Measurements from ENCODE around the gene NOPCHAP1. TPM values are rescaled to one million over a fixed set of nuclear protein-coding genes. Genes with fewer than 3 reads are reported as not detected.

Gene NOPCHAP1
- total RNA-seq, 1 experiment from 2014 or later: 49.3 TPM

GRCh38 chr12:104975587-104976343 is 10.4 kb upstream of the NOPCHAP1 start:
- no peak overlapping the region for H3K18ac ChIP-seq (ENCODE audit: insufficient read length, low read depth, low read length)
- no peak overlapping the region for H3K4me3 Mint-ChIP-seq
- no peaks in the 10 kb centered on the region for H3K79me2 ChIP-seq (ENCODE audit: insufficient read depth, low read length)
- H3K79me1 ChIP-seq (ENCODE audit: insufficient read depth, low read depth, low read length, poor library complexity, severe bottlenecking): no peaks in the 10 kb centered on the region
- H3K4me1 ChIP-seq (ENCODE audit: insufficient read depth, low read length): no peaks in the 10 kb centered on the region
- no peak overlapping the region for H3K9ac ChIP-seq (ENCODE audit: extremely low read depth, insufficient read length, low read length)
- no peak overlapping the region for H2BK5ac ChIP-seq (ENCODE audit: insufficient read length, low read length)
- no peaks in the 10 kb centered on the region for H4K20me1 ChIP-seq (ENCODE audit: control insufficient read depth, insufficient read depth, insufficient read length)
- H3K27me3 ChIP-seq (ENCODE audit: insufficient read depth, low read length): no peaks in the 10 kb centered on the region
- no peak for DNase-seq
- no peak overlapping the region for H3K23ac ChIP-seq (ENCODE audit: insufficient read length, low read depth, low read length)
- no peak overlapping the region for H4K91ac ChIP-seq (ENCODE audit: insufficient read length, low read depth, low read length)
- H2BK120ac ChIP-seq (ENCODE audit: low read depth, low read length, poor library complexity, severe bottlenecking): no peak overlapping the region
- H2AFZ ChIP-seq (ENCODE audit: low read length): no peak overlapping the region
- no peaks in the 10 kb centered on the region for H3K9me3 Mint-ChIP-seq
- H3K27ac ChIP-seq (ENCODE audit: insufficient read length, low read depth, low read length): no peak overlapping the region
- H3K9me3 ChIP-seq (ENCODE audit: control insufficient read depth, low read depth, low read length): no peaks in the 10 kb centered on the region
- no peak overlapping the region for H3K4me2 ChIP-seq (ENCODE audit: insufficient read depth, insufficient read length, low read length)
- H4K5ac ChIP-seq (ENCODE audit: insufficient read length, low read depth, low read length): no peak overlapping the region
- peaks cover 1% of the 10 kb centered on the region for H3K27me3 Mint-ChIP-seq (ENCODE audit: low read depth)
- H2BK15ac ChIP-seq (ENCODE audit: low read depth, low read length): no peak overlapping the region
- H3K27ac Mint-ChIP-seq: no peak overlapping the region
- no peak overlapping the region for H2BK12ac ChIP-seq (ENCODE audit: insufficient read length, low read depth, low read length)
- no peak overlapping the region for H3K4ac ChIP-seq (ENCODE audit: low read depth, low read length)
- no peak overlapping the region for H4K8ac ChIP-seq (replicated peaks; ENCODE audit: insufficient read length, low read depth, low read length)
- peaks cover 3% of the 10 kb centered on the region for H3K23me2 ChIP-seq (ENCODE audit: insufficient read length, low read depth, low read length, poor library complexity, severe bottlenecking)
- no peak overlapping the region for H2BK20ac ChIP-seq (ENCODE audit: low read depth, low read length, poor library complexity, severe bottlenecking)
- H3K4me1 Mint-ChIP-seq: no peaks in the 10 kb centered on the region
- no peak overlapping the region for H3K56ac ChIP-seq (ENCODE audit: insufficient read length, low read depth, low read length)
- H3K36me3 Mint-ChIP-seq (ENCODE audit: insufficient read depth in 1 of 3, low read depth in 3 of 3): no peaks in the 10 kb centered on the region
- WGBS (ENCODE audit: extremely low coverage, insufficient read length, low lambda C conversion rate): no CpG with 5 or more reads among the region's 4 CpGs
- no peak overlapping the region for H2AK5ac ChIP-seq (ENCODE audit: insufficient read length, low read length)
- no peak overlapping the region for H3K14ac ChIP-seq (ENCODE audit: insufficient read depth, low read length)
- TF ChIP-seq, protein P1, sequence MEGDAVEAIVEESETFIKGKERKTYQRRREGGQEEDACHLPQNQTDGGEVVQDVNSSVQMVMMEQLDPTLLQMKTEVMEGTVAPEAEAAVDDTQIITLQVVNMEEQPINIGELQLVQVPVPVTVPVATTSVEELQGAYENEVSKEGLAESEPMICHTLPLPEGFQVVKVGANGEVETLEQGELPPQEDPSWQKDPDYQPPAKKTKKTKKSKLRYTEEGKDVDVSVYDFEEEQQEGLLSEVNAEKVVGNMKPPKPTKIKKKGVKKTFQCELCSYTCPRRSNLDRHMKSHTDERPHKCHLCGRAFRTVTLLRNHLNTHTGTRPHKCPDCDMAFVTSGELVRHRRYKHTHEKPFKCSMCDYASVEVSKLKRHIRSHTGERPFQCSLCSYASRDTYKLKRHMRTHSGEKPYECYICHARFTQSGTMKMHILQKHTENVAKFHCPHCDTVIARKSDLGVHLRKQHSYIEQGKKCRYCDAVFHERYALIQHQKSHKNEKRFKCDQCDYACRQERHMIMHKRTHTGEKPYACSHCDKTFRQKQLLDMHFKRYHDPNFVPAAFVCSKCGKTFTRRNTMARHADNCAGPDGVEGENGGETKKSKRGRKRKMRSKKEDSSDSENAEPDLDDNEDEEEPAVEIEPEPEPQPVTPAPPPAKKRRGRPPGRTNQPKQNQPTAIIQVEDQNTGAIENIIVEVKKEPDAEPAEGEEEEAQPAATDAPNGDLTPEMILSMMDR (conservative IDR thresholded peaks at IDR 0.05): no peak
- no peak overlapping the region for H3T11ph ChIP-seq (ENCODE audit: low read length)

Data from H9 (cell line).